GM06990 (cell line): ENCODE data around the gene TNS3.

Experiments used
- DNase-seq: peaks from one replicate; pipeline ENCODE4 v3.0.0-alpha.2; 2011; ENCODE audit not compliant: insufficient read length; ENCODE audit errors: extremely low read depth
- H3K27me3 ChIP-seq: replicated peaks from 2 replicates; pipeline ENCODE4 v1.6.0; 2011; ENCODE audit warnings: low read length; ENCODE audit not compliant: control insufficient read depth, insufficient read depth
- H3K36me3 ChIP-seq: 2 replicates; pipeline ENCODE4 v1.5.1; 2011; ENCODE audit warnings: low read length; ENCODE audit not compliant: control insufficient read depth, insufficient read depth
- H3K4me3 ChIP-seq: replicated peaks from 2 replicates; pipeline ENCODE4 v1.5.1; 2011; ENCODE audit warnings: low read depth, mild to moderate bottlenecking, control low read depth, low read length
- CTCF ChIP-seq: IDR thresholded peaks from 2 replicates; pipeline ENCODE4 v1.5.1; 2011; ENCODE audit warnings: low read length, control low read depth, mild to moderate bottlenecking, inconsistent platforms; ENCODE audit not compliant: insufficient read depth, poor library complexity, severe bottlenecking

Gene TNS3

DNA sequence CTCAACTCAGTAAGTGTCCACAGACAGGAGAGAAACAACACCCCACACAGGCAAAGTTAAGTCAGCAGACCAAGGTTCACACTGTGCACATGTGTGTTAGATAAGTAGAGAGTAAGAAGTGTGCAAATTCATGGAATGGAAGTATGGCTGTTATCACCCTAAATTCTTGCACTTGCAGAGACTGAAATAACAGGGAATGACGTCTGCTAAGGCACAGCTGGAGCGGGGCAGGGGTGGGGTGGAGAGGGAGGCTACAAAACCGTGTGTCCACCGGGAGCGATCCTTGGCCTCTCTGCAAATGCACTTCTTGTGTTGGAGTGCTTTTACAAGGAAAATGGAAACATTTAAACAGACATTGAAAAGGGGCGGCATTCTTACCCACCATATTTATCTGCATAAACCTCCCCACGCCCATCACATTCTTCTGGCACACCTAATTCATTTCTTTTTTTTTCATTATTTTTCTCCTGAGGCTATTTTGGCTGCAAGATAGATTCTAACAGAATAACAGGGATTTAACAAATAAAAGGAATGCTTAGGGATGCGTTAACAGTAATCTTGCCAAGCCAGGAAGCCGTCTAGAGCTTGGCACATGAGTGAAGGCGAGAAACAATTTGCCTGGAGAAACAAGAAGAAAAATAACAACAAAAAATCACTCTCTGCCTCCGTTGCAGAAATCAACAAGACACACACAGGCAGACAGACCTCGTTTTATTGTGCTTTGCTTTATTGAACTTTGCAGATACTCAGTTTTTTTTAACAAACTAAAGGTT lies 30.1 kb downstream of the TNS3 start:
- no peak overlapping the region for H3K4me3 ChIP-seq
- no peak for DNase-seq
- no peaks in the 10 kb centered on the region for H3K36me3 ChIP-seq
- H3K27me3 ChIP-seq = no peaks in the 10 kb centered on the region; the same call in none of the 2 replicates
- TF ChIP-seq CTCF = no peak

- TF ChIP-seq CTCF = no peak
- H3K27me3 ChIP-seq = no peaks in the 10 kb centered on the region; the same call in none of the 2 replicates
- H3K36me3 ChIP-seq = no peaks in the 10 kb centered on the region
- no peak overlapping the region for H3K4me3 ChIP-seq
- DNase-seq = no peak
These were observed 31.0 kb downstream of the TNS3 start for GRCh38 chr7:47550788-47551470.

GRCh38 chr7:47549916-47550315 lies 32.0 kb downstream of the TNS3 start:
- no peak overlapping the region for H3K4me3 ChIP-seq
- no peak for TF ChIP-seq CTCF
- H3K27me3 ChIP-seq = peaks cover 1% of the 10 kb centered on the region
- no peaks in the 10 kb centered on the region for H3K36me3 ChIP-seq
- no peak for DNase-seq

DNA sequence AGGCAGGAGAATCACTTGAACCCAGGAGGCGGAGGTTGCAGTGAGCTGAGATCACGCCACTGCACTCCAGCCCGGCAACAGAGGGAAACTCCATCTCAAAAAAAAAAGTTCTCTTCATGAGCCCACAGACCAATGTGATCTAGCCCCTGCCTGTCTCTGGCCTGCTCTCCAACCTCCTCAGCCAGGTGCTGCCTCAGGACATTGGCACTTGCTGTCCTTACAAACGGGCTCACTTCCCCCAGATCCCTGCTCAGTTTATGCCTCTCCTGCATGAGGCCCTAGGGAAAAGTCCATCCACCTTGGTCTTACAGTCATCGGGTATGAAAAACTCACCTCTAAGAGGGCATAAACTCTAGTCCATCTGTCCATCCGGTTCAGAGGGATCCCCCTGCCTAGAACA lies 32.5 kb downstream of the TNS3 start:
- TF ChIP-seq CTCF = no peak
- no peak overlapping the region for H3K4me3 ChIP-seq
- H3K36me3 ChIP-seq = no peaks in the 10 kb centered on the region
- H3K27me3 ChIP-seq = peaks cover 3% of the 10 kb centered on the region
- no peak for DNase-seq

DNA sequence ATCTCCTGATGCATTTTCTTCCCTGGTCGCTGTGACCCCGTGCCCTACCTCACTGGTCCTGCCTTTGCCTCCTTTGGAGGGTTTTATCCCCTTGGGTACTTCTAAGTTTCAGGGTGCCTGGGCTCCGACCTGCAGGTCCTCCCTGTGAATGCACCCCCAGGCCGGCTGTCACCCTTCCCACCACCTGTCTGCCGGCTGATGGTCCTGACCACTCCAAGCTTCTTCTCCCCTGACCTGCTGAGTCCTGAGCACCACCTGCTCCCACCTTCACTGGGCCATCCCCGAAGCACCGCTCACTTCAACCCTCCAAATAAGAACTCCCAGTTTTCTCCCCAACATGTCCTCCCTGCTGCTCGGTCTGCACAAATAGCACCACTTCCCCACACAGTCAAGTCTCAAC lies 33.4 kb downstream of the TNS3 start:
- TF ChIP-seq CTCF = no peak
- no peak overlapping the region for H3K4me3 ChIP-seq
- H3K36me3 ChIP-seq = no peaks in the 10 kb centered on the region
- no peak for DNase-seq
- peaks cover 3% of the 10 kb centered on the region for H3K27me3 ChIP-seq
